NCI-H526 treated with DMSO at 0.1 percent for 48 hours (cell line): ENCODE results near the gene GUCD1.
"Not testable (repeated sequence)": the region's sequence is repeated elsewhere in the genome, so short reads cannot be mapped to it uniquely, and the experiment has no call there.

Experiments
- DNase-seq: peaks from one replicate; lab custom pipeline; 2025; lab: John Stamatoyannopoulos, UW

GUCD1 gene

GRCh38 chr22:24554313-24555164 is at the start of gene GUCD1:
Gene GUCD1, minus strand, starts transcription at chr22:24555138. Its CDS starts 147 bp downstream, at chr22:24554991.
- DNase-seq, result no peak

DNA sequence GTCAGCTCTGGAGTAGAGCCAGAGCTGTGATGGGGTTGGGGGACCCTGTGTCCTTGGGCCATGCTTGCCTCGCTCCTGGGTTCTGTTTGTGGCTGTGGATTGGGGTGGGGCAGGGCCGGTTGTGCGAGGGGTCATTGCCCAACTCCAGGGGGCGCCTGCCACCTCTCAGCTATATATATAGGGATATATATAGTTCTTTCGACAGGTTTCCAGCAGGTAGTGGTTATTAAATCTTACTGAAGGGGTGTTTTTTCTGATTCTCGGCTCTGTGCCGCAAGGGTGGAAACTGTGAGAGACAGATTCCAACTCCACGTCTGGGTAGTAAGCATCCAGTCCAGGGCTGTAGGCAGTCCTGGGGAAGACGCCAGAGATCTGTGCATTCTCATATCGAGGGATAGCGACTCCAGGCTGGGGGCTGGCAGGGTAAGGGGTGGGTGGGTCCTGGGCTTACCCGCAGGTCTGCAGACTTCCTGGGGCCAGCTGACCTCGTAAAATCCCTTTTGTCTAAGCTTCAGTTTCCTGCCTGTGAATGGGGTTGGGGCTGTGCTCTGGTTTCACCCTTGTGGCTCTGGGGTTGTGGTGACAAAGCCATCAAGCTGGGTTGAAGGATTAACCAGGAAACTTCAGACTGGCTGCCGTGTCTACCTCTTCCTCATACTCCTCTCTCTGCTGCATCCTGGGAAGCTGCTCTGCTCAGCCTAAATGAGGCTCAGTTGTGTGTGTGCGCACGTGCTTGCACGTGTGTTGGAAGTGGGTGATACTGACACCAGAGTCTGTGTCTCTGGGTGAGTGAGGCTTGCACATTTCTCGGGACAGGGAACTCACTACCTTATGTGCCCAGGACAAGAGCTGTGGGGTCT is 49.1 kb upstream of the GUCD1 start:
- DNase-seq, result not testable (repeated sequence)

GRCh38 chr22:24602847-24603769 is 48.2 kb upstream of the GUCD1 start, which contains the start of gene GGT1:
Gene GGT1, plus strand, starts transcription at chr22:24603193. Its CDS starts 7,889 bp downstream, at chr22:24611082.
- DNase-seq, result not testable (repeated sequence)

DNA sequence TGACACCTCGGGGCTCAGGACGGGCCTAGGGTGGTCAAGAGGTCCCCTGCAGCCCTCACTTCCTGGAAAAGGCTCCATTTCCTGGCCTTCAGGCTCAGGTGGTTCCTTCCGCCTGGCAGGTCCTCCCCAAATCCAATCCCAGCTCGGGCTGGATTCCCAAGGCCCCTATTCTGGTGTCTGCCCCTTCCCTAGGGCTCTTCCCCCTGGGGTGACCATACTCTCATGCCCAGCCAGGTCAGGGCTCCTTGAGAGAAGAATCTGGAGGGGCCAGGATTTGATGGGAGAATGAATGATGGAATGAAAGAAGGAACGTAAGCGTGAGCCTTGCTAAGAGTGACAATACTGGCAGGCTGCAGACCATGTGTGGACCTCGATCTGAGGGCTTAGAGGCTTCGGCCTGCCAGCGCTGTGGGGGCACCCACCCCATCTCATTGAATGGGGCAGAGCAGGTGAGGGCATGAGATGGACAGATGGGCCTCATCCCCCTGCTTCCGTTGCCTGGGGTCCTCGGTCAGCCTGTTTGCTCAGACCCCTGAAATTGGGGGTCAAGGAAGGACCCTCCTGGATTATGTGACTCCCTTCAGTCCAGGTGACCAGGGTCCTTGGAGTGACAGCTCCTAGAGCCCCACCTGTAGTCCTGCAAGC is 47.3 kb upstream of the GUCD1 start:
- DNase-seq, result not testable (repeated sequence)

DNA sequence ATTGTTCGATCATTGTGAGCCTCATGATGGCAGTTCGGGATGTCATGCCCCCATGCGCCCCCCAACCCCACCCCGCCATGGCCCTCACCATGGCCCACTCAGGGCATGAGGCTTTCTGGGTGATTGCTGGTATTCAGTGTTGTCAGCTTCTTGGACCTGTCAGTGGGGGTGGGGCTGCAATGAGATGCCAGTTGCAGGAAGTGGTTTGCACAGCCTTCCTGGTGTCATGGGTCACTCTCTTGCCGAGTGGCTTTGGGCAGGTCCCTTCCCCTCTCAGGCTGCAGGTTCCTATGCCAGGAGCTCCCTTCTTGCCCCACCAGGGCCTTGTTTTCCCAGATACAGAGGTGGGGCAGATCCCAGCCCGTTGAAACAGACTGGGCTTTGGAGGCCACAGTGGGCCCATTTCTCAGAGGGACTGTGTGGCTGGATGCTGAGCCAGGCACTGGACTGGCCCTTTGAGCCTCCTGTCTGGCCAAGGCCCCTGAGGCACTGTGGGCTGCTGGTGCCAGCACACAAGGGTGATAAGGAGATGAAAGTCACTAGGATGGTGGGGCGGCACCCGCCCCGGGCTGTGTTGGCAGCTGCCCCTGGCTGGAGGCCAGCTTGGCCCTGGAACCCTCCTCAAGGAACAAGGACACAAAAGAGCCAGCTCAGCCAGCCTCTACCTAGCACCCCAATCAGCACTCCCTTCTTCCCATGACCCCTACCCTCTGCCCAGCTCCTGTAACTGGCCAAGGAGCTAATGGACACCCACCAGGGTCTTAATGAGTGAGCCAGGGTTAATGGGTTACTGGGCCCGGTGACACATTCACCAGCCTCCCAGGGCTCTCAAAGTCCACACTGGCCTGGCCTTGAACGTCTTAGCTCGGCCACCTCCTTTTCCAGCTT is 46.5 kb upstream of the GUCD1 start:
- DNase-seq, result no peak

DNA sequence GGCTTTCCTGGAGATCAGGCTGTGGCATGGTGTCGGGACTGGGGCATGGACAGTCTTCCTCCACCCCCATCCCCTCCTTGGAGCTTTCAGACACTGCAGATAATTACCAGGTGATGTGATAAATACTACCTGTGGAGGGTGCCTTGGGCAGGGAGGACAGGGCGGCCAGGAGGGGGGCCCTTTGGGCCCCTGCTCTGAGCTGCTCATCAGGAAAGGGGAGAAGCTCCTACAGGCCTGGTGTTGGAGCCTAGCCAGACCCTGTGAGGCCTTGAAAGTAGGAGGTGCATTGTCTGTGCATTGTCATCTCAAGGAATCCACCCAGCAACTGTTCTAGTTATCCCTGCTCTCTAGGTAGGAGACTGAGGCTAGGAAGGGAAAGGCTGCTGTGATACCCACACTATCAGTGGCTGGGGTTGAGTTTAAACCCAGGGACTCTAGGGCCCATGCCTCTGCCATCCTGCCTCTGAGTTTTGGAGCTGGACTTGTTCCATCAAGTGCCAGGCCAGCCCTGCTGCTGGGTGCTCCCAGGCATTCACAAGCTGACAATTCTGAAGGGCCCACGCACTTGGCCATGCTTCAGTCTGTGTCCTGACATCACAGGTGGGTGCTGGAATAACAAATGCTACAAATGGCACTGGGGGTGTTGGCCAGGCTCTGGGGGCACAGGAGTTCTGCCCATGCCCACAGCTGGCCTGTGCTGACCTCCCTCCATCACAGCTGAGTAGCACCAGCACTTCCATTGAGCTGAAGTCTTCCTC is 45.2 kb upstream of the GUCD1 start:
- not testable (repeated sequence) for DNase-seq

DNA sequence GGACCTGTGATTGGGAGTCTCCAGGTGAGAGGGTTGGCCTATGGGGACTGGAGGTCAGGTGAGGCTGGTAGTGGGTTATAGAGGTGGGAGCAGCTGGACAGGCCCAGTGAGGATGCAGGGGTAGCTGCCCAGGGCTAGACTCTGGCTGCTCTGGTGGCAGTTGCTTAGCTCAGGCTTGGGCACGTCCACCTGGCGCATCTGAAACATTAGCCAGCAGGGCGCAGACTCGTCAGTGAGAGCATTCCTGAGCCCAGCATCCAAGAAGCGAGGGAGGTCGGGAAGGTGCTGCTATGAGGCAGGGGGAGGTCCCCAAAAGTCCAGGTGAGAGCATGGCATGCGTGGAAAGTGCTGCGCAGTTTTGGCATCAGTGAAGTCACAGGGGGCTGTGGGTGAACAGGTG is 44.6 kb upstream of the GUCD1 start:
- no peak for DNase-seq

DNA sequence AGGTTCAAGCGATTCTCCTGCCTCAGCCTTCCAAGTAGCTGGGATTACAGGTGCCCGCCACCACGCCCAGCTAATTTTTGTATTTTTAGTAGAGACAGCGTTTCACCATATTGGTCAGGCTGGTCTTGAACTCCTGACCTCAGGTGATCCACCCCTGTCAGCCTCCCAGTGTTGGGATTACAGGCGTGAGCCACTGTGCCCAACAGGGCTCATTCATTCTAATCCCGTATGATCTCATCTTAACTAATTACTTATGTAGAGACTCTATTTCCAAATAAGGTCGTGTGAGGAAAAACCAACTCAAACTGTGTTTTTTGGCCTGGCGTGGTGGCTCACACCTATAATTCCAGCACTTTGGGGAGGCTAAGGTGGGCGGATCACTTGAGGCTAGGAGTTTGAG is 42.1 kb upstream of the GUCD1 start:
- DNase-seq, result not testable (repeated sequence)

- DNase-seq, result no peak
These were observed 40.9 kb upstream of the GUCD1 start for GRCh38 chr22:24595863-24596262.

- DNase-seq, result no peak
These were observed 40.3 kb upstream of the GUCD1 start for GRCh38 chr22:24595228-24595627.

DNA sequence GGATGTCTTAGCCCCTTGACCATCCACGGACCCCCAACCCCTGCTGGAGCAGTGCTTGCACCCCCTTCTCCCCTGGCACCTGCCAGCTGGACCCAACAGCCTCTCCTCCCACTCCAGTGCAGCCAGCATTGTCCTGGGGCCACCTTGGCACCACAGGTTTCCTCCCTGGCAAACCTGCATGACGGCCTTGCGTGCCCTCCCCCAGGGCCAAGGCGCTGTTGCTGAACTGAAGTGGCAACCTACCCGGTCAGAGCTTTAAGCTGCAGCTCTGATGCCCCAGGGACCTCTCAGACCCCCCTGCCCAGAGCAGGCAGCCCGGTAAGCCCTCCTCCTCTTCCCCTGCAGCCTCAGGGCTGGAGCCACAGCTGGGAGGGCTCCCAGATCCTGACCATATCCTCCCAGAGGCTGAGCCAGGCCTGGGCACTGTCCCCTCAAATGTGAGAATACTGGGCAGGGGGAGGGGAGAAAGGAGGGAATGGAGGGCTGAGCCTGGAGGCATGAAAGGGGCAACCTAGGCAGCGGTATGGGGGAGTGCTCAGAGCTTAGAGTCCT is 39.7 kb upstream of the GUCD1 start:
- no peak for DNase-seq

GRCh38 chr22:24593836-24594568 is 39.1 kb upstream of the GUCD1 start:
- no peak for DNase-seq

- DNase-seq, result not testable (repeated sequence)
These were observed 38.6 kb upstream of the GUCD1 start for GRCh38 chr22:24593559-24593835.

- DNase-seq, result no peak
These were observed 38.1 kb upstream of the GUCD1 start, which contains the start of gene LRRC75B for GRCh38 chr22:24592851-24593558. Gene LRRC75B, minus strand, starts transcription at chr22:24593073. Its CDS starts 34 bp downstream, at chr22:24593039.

- no peak for DNase-seq
These were observed 37.3 kb upstream of the GUCD1 start for GRCh38 chr22:24592058-24592850.

- no peak for DNase-seq
These were observed 36.4 kb upstream of the GUCD1 start for GRCh38 chr22:24591286-24591830.
